Measurements from ENCODE around the gene CAND2.

Gene CAND2

DNA sequence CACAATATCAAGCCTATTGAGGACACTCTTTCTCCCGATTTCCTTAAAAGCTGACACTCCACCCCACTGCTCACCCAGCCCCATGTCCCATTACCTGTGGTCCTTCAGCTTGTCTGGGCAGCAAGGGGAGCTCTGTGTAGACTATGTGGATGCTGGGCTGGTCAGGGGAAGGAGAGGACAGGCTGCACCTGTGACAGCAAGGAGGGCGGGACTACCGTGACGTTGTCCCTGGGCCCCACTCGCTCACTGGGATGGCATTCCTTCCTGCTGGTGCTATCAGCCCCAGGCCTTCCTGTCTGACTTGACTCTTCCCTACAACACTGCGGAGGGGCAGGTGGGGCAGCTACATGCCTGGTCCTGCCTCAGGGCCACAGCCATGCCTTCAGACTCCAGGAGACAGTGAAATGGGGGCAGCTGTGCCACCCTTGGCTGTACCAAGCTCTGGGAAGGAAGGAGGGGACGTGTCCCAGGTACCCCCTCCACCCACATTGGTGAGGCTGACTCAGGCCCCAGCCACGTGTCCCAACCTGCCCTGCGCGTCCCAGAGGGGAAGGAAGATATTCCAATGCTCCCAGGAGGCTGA, 37.3 kb upstream of the CAND2 start, which contains the start of gene TMEM40:
Gene TMEM40 (minus strand): TSS at position 163 of the 583 bp plus-strand sequence. CDS start 9,427 bp downstream, outside the sequence.
- no peak within 1 kb of the TSS for H3K4me3 ChIP-seq

DNA sequence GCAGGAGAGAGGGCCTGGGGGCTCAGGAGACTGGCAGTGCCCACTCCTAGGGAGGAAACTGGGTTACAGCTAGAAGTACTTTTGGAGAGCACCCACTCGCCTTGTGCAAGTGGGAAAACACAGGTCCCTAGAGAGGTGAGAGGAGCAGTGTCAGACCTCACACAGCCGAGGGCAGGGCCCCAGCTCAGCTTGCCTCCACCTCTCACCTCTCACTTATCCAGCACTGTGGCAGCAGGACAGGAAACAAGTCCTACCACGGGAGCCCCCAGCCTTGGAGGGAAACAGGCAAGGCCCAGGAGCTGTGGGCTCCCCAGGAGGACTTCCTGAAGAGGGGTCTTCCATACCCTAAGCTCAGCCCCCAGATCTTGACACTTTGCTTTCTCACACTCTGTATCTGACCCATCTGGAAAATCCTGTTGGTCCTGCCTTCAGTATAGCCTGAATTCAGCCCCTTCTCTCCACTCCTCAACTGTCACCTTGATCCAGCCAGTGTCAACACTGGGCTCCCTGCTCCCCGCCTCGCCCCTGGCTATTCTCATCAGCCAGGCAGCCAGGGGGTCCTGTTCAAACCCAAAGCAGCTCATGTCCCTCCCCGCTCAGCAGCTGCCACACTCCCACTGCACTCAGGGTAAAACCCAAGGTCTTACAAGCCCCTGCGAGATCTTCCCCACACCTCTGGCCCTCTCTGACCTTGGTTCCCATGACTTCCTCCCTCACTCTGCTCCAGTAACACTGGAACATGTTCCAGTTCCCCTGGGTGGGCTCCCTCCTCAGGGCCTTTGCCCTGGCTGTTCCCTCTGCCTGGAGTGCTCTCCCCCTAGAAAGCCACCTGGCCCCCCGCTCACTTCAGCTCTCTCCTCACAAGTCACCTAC, 36.6 kb upstream of the CAND2 start:
- no peak for DNase-seq (ENCODE audit: low spot score in 2 of 2)
- in situ Hi-C loops (cut with MboI; ENCODE audit: low sequenced_read_pairs) = no loop called here
- H3K9me3 ChIP-seq = no peaks in the 10 kb centered on the region

More for the DNA sequence above, 37.3 kb upstream of the CAND2 start, which contains the start of gene TMEM40:
- Histone ChIP-seq H3K4me1 (no peaks in the 10 kb centered on the region), H3K27me3 (ENCODE audit: low read depth) (0 out of 2 replicates have a peak, but pooled peaks cover 2% of the 10 kb centered on the region), H3K9me3 (no peaks in the 10 kb centered on the region), H3K36me3 (replicated peaks) (no peaks in the 10 kb centered on the region)
- in situ Hi-C loops (cut with MboI; ENCODE audit: low sequenced_read_pairs) = no loop called here
- DNase-seq (ENCODE audit: low spot score in 2 of 2) = no peak

DNA sequence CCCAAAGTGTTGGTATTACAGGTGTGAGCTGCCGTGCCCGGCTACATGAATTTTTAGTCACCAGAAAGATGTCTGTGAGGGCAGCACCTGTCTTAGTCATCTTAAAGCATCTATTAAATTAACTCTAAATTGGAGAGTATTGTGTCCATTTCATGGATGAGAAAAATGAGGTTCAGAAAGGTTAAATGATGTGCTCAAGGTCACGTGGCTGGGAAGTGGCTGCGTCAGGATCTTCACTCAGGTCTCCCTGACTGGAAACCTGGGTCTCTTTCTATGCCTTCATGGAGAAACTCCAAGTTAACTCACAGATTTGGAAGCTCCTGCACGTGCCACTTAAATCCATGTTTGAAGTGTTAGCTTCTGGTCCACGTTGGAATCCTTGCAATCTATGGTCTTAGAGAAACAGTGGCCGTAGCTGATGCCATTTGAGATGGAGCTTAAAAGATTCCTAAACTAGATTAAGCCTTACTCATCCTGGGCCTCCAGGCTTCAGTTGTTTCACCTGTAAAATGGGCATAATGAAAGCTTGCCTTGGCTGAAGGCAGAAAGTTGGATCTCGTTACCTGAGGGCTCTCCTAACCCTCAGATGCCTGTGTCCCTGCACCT, 32.2 kb upstream of the CAND2 start:
- no peaks in the 10 kb centered on the region for H3K36me3 ChIP-seq (replicated peaks)
- H3K9me3 ChIP-seq = no peaks in the 10 kb centered on the region
- no peak overlapping the region for H3K4me3 ChIP-seq
- H3K27me3 ChIP-seq (ENCODE audit: low read depth) = 0 out of 2 replicates have a peak, but pooled peaks cover 2% of the 10 kb centered on the region
- in situ Hi-C loops (cut with MboI; ENCODE audit: low sequenced_read_pairs) = no loop called here
- H3K4me1 ChIP-seq = no peaks in the 10 kb centered on the region
- no peak for DNase-seq (ENCODE audit: low spot score in 2 of 2)

More for the DNA sequence above, 36.6 kb upstream of the CAND2 start:
- Histone ChIP-seq H3K27me3 (ENCODE audit: low read depth) (0 out of 2 replicates have a peak, but pooled peaks cover 2% of the 10 kb centered on the region), H3K36me3 (replicated peaks) (no peaks in the 10 kb centered on the region), H3K4me1 (no peaks in the 10 kb centered on the region), H3K4me3 (no peak overlapping the region)

DNA sequence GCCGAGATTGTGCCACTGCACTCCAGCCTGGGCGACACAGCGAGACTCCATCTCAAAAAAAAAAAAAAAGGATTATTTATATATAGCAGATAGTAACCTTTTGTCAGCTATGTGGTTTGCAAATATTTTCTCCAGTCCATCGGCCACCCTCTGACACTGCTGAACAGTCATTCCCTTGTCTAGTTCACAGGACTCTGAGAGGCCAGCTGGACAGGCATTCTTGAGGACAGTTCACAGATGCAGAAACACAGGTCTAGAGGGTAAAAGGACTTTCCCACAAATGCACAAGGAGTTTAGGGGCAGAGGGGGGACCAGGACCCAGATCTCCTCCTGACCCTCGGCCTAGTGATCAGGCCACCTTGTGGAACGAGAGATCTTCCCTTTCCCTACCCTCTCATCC, 29.9 kb upstream of the CAND2 start:
- in situ Hi-C loops (cut with MboI; ENCODE audit: low sequenced_read_pairs) = no loop called here
- Histone ChIP-seq H3K9me3 (no peaks in the 10 kb centered on the region), H3K27me3 (ENCODE audit: low read depth) (0 out of 2 replicates have a peak, but pooled peaks cover 2% of the 10 kb centered on the region), H3K4me1 (no peaks in the 10 kb centered on the region), H3K4me3 (no peak overlapping the region), H3K36me3 (replicated peaks) (no peaks in the 10 kb centered on the region)
- DNase-seq (ENCODE audit: low spot score in 2 of 2) = no peak

DNA sequence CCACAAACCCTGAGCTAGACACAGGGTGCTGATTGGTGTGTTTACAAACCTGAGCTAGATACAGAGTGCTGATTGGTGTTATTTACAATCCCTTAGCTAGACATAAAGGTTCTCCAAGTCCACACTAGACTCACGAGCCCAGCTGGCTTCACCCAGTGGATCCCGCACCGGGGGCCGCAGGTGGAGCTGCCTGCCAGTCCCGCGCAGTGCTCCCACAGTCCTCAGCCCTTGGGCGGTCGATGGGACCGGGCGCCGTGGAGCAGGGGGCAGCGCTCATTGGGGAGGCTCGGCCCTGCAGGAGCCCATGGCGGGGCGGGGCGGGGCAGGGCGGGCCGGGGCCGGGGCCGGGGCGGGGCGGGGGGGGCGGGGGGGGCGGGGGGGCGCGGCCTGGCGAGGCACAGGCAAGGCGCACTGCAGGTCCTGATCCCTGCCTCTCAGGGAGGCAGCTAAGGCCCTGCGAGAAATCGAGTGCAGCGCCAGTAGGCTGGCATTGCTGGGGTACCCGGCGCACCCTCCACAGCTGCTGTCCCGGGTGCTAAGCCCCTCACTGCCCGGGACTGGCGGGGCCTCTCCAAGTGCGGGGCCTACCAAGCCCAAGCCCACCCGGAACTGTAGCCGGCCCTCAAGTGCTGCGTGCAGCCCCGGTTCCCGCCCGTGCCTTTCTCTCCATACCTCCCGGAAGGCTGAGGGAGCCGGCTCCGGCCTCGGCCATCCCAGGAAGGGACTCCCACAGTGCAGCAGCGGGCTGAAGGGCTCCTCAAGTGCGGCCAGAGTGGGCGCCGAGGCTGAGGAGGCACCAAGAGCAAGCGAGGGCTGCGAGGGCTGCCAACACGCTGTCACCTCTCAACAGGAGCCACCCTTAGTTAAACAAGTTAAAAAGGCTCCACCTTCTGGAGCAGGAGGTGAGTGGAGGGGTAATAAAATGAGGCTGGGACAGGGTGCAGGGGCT, 27.6 kb upstream of the CAND2 start:
- Histone ChIP-seq H3K27me3 (ENCODE audit: low read depth) (peaks cover 5% of the 10 kb centered on the region; the same call in 1 of the 2 replicates), H3K36me3 (replicated peaks) (no peaks in the 10 kb centered on the region), H3K4me1 (no peaks in the 10 kb centered on the region), H3K9me3 (no peaks in the 10 kb centered on the region), H3K4me3 (no peak overlapping the region)
- in situ Hi-C loops (cut with MboI; ENCODE audit: low sequenced_read_pairs) = no loop called here
- no peak for DNase-seq (ENCODE audit: low spot score in 2 of 2)

DNA sequence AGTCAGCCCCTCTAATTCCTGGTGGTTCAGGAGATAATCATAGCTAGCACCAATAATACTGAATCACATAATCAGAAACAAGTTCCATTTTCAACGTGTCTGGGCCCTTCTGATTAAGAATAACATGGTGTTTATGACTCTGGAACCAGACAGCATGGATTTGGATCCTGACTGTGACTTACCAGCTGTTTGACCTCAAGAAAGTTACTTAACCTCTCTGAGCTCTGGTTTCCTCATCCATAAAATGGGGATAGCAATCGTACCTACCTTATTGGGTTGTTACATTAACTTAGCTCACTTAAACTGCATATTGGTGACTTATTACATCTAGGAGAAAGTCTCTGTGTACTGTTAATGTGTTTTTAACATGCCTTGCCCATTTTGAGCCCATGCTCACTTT, 26.7 kb upstream of the CAND2 start:
- Histone ChIP-seq H3K27me3 (ENCODE audit: low read depth) (peaks cover 5% of the 10 kb centered on the region; the same call in 1 of the 2 replicates), H3K4me1 (no peaks in the 10 kb centered on the region), H3K9me3 (no peaks in the 10 kb centered on the region), H3K4me3 (no peak overlapping the region), H3K36me3 (replicated peaks) (no peaks in the 10 kb centered on the region)
- DNase-seq (ENCODE audit: low spot score in 2 of 2) = no peak
- in situ Hi-C loops (cut with MboI; ENCODE audit: low sequenced_read_pairs) = no loop called here

DNA sequence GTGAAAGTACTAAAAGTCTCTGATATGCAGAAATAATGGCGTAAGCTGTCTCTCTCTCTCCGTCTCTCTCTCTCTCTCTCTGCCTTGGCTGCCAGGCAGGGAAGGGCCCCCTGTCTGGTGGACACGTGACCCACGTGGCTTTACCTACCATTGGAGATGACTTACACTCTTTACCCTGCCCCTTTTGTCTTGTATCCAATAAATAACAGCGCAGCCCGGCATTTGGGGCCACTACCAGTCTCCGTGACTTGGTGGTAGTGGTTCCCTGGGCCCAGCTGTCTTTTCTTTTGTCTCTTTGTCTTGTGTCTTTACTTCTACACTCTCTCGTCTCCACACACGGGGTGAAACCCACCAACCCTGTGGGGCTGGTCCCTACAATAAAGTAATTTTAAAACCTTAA, 25.2 kb upstream of the CAND2 start:
- Histone ChIP-seq H3K4me3 (no peak overlapping the region), H3K9me3 (no peaks in the 10 kb centered on the region)
- in situ Hi-C loops (cut with MboI; ENCODE audit: low sequenced_read_pairs) = no loop called here

DNA sequence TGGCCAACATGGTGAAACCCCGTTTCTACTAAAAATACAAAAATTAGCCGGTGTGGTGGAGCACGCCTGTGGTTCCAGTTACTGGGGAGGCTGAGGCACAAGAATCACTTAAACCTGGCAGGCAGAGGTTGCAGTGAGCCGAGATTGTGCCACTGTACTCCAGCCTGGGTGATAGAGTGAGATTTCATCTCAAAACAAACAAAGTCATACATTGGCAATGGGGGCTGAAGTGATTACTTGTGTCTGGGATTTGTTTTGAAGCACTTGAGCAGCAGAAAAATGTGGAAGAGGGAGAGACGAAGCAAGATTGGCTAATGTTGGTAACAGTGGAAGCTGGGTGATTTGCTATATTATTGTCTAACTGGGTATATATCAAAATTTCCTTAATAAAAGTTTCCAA, 24.0 kb upstream of the CAND2 start:
- Histone ChIP-seq H3K9me3 (no peaks in the 10 kb centered on the region), H3K4me3 (no peak overlapping the region), H3K4me1 (no peaks in the 10 kb centered on the region), H3K36me3 (replicated peaks) (no peaks in the 10 kb centered on the region), H3K27me3 (ENCODE audit: low read depth) (peaks cover 5% of the 10 kb centered on the region; the same call in 1 of the 2 replicates)
- no peak for DNase-seq (ENCODE audit: low spot score in 2 of 2)
- in situ Hi-C loops (cut with MboI; ENCODE audit: low sequenced_read_pairs) = no loop called here

More for the DNA sequence above, 25.2 kb upstream of the CAND2 start:
- H3K27me3 ChIP-seq (ENCODE audit: low read depth) = peaks cover 5% of the 10 kb centered on the region; the same call in 1 of the 2 replicates
- no peaks in the 10 kb centered on the region for H3K4me1 ChIP-seq
- no peaks in the 10 kb centered on the region for H3K36me3 ChIP-seq (replicated peaks)
- no peak for DNase-seq (ENCODE audit: low spot score in 2 of 2)

DNA sequence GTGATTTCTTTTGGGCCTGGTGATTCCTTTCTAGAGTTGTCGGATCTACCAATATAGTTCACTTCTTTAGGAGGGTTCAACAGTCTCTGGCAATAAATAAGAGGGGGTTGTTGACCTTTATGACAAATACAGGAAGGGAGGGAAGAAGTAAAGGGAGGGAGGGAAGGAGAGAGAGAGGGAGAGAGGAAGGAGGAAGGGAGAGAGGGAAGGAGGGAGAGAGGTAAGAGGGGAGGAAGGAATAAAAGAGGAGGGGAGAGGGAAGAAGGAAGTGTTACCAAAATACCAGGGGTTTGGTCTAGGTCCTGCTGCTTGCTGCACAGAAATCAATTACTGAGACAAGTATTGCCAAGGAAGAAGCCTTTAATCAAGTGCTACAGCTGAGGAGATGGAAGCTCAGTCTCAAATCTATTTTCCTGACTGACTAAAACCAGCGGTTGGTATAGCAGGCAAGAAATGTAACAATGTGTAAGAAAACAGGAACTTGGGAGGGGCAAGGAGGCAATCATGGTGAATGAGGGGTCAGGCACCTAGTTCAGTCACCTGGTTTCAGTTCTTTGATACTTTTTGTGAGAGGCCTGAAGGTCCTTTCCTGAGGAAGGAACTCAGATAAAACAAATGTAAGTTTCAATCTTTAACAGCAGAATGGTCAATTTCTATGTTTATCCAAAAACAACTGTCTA, 23.3 kb upstream of the CAND2 start:
- Histone ChIP-seq H3K4me3 (no peak overlapping the region), H3K27me3 (ENCODE audit: low read depth) (peaks cover 5% of the 10 kb centered on the region; the same call in 1 of the 2 replicates), H3K9me3 (no peaks in the 10 kb centered on the region), H3K36me3 (replicated peaks) (no peaks in the 10 kb centered on the region), H3K4me1 (no peaks in the 10 kb centered on the region)
- DNase-seq (ENCODE audit: low spot score in 2 of 2) = no peak
- in situ Hi-C loops (cut with MboI; ENCODE audit: low sequenced_read_pairs) = no loop called here

DNA sequence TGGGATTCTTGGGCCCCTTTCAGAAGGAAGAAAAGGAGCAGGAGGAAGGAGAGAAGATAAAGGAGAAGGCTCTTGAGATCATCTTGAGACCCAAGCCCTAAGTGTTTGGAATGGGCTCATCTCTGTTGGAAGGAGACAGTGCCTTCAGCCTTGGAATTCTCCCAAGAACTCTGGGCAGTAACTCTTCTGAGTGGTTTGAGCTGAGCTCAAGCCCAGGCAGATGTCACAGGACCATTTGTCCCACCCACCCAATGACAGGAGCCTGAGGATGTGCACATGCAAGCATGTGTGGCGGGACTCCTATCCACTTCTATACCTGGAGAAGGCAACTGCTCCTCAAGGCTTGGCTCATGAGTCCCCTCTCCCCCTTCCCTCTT, 22.8 kb upstream of the CAND2 start:
- no peaks in the 10 kb centered on the region for H3K4me1 ChIP-seq
- H3K9me3 ChIP-seq = no peaks in the 10 kb centered on the region
- no peak for DNase-seq (ENCODE audit: low spot score in 2 of 2)
- no peak overlapping the region for H3K4me3 ChIP-seq
- in situ Hi-C loops (cut with MboI; ENCODE audit: low sequenced_read_pairs) = no loop called here
- H3K27me3 ChIP-seq (ENCODE audit: low read depth) = peaks cover 5% of the 10 kb centered on the region; the same call in 1 of the 2 replicates
- no peaks in the 10 kb centered on the region for H3K36me3 ChIP-seq (replicated peaks)

DNA sequence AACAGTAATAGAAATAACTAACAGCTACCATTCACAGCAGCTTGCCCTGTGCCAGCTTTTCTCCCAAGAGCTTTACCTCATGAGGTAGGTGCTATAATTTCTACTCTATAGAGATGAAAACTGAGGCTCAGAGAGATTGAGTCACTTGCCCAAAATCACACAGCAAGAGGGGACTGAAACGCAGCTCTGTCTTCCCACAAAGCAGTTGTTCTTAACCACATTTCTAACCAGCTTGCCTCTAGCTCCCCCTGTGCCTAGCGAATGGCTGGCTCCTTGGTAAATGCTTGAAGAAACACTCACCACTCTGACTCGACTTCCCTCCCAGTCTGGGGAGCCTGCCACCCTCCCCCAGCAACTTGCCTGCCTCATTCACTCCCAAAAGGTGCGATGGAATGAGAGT, 21.9 kb upstream of the CAND2 start:
- H3K27me3 ChIP-seq (ENCODE audit: low read depth) = peaks cover 5% of the 10 kb centered on the region; the same call in 1 of the 2 replicates
- no peaks in the 10 kb centered on the region for H3K9me3 ChIP-seq
- H3K36me3 ChIP-seq (replicated peaks) = no peaks in the 10 kb centered on the region
- no peak overlapping the region for H3K4me3 ChIP-seq
- DNase-seq (ENCODE audit: low spot score in 2 of 2) = no peak
- in situ Hi-C loops (cut with MboI; ENCODE audit: low sequenced_read_pairs) = no loop called here
- H3K4me1 ChIP-seq = no peaks in the 10 kb centered on the region

DNA sequence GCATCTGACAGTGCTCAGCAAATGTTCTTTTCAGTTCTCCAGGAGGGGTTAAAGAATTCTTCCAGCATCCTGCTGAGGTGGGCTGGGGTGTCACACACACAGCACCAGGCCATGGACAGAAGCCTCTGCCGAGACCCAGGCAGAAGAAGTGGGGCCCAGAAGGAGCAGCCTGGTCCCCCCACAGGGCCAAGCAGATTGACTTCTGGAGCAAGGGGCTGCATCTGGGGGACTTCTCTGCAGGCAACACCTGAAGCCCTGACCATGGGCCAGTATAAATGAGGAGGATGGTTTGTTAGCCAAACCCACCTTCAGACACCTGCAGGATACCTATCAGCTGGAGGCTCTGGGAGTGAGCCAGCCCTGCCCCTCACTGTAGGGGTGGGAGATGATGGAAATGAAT, 21.3 kb upstream of the CAND2 start:
- Histone ChIP-seq H3K4me3 (no peak overlapping the region), H3K27me3 (ENCODE audit: low read depth) (peaks cover 5% of the 10 kb centered on the region; the same call in 1 of the 2 replicates), H3K4me1 (no peaks in the 10 kb centered on the region), H3K36me3 (replicated peaks) (no peaks in the 10 kb centered on the region), H3K9me3 (no peaks in the 10 kb centered on the region)
- DNase-seq (ENCODE audit: low spot score in 2 of 2) = no peak
- in situ Hi-C loops (cut with MboI; ENCODE audit: low sequenced_read_pairs) = no loop called here
